NCI-H2081 (cell line): Measurements from ENCODE around the gene TRRAP.
"Not testable (repeated sequence)": the region's sequence is repeated elsewhere in the genome, so short reads cannot be mapped to it uniquely, and the experiment has no call there.

Experiments used
- DNase-seq, 2 experiments: peaks; one replicate each; lab custom pipeline; 2025; lab: John Stamatoyannopoulos, UW

The TRRAP gene

DNA sequence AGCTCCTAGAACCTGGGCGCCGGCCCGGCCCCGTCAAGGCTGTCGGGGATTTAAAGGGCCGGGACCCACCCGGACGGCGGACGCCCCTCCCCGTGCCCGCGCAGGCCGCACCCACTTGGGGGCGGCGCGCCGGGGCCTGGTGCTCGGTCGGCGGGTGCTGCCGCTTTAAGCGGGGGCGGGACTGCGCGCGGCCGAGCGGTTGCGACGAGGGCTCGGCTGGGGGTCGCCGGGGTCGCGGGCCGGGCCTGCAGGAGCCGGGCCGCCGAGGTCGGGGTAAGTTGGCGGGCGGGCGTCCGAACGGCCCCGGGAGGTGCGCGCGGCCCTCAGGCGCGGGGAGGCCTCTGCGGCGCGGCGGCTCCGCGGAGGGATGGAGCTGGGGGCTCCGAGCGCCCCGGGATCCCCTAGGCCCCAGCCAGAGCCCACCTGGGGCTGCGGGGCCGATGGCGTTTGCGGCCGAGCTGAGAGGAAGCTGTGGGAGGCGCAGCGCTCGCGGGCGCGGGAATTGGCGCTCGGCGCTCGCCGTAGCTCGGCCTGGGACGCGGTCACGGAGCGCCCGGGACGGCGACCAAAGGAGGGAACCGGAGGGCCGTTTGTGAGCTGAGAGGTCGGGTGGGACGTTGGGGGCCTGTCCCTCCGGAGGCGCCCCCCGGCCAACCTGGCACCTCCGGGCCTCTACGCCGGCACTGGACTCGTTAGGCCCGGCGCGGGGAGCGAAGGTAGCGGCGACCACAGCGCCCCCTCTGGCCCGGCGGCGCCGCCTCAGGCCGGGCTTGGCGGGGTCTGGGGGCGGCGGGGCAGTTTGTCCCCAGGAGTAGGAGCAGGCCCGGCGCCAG, at the start of gene TRRAP:
Gene TRRAP, plus strand, starts transcription at position 168 of the 833 bp plus-strand sequence. CDS start 2,619 bp downstream, outside the sequence.
- peak; percentile 59 to 79 for DNase-seq

DNA sequence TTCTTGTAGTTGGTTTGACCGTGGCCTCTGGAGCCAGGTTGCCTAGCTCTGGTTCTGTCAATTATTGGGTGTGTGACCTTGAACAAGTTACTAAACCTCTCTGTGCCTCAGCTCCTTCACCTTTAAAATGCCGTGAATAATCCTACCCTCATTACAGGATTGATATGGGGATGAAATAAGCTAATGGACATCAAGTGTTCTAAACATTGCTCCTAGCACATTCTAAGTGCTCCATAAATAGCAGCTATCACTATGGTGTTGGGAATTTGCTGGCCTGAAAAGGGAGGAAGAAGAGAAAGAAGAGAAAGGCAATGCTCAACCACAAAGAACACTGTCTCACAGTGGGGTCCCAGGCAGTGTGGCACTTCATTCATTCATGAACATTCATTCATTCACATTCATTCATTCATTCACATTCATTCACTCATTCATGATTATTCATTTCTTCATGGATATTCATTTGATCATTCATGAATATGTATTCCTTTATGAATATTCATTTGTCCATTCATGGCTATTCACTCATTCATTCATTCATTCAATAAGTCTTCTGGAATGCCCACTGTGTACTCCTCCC, 47.3 kb upstream of the TRRAP start:
- no peak for DNase-seq

DNA sequence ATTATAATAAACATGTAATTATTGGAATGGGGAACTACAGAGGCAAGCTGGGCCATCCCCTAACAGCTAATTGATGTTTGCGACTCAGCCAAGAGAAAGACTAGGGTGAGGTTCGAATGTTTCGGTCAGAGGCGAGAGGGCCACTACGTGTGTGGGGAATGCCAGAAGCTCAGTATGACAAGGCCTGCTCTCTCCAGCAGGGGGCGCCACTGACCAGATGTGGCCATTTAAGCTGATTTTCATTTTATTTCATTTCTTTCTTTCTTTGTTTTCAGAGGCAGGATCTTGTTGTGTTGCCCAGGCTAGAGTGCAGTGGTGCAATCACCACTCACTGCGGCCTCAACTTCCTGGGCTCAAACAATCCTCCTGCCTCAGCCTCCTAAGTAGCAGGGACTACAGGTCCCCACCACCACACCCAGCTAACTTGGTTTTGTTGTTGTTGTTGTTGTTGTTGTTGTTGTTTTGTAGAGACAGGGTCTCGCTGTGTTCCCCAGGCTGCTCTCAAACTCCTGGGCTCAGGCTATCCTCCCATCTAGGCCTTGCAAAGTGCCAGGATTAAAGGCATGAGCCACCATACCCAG, 46.6 kb upstream of the TRRAP start:
- DNase-seq: no peak

DNA sequence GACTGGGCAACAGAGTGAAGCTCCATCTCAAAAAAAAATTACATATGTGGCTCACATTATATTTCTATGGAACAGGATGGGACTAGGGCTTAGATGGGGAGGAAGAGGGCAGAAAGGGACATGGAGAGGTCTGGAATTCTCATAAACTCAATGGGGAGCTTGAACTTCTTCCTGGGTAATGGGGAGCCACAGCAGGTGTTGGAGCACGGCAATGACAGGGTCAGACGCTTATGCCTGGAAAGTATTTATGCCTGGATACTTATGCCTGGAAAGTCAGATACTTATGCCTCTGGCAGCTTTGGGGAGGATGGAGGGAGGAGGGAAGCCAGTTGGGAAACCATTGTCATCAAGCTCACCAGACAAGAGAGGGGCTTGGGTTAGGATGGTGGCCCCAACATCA, 45.3 kb upstream of the TRRAP start:
- DNase-seq: no peak

GRCh38 chr7:98834949-98835348, 43.4 kb upstream of the TRRAP start:
- no peak for DNase-seq

- peak; percentile 55 to 71 for DNase-seq
Measured at GRCh38 chr7:98836811-98837629, 41.3 kb upstream of the TRRAP start.

DNA sequence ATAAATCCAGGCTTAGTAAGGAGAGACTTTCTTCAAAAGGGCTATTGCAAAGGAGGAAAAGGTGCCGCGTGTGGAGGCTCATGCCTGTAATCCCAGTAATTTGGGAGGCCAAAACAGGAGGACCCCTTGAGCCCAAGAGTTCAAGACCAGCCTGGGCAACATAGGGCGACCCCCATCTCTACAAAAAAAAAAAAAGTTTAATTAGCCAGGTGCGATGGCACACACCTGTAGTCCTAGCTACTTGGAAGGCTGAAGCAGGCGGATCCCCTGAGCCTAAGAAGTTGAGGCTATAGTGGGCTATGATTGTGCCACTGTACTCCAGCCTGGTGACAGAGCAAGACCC, 40.7 kb upstream of the TRRAP start:
- DNase-seq: no peak

- DNase-seq: no peak
Measured at GRCh38 chr7:98840096-98840495, 38.2 kb upstream of the TRRAP start.

GRCh38 chr7:98840722-98841121, 37.6 kb upstream of the TRRAP start:
- no peak for DNase-seq

- DNase-seq: peak; percentile 56 to 59
Measured at GRCh38 chr7:98841179-98841997, 36.9 kb upstream of the TRRAP start.

GRCh38 chr7:98842552-98842951, 35.8 kb upstream of the TRRAP start:
- DNase-seq: not testable (repeated sequence)

DNA sequence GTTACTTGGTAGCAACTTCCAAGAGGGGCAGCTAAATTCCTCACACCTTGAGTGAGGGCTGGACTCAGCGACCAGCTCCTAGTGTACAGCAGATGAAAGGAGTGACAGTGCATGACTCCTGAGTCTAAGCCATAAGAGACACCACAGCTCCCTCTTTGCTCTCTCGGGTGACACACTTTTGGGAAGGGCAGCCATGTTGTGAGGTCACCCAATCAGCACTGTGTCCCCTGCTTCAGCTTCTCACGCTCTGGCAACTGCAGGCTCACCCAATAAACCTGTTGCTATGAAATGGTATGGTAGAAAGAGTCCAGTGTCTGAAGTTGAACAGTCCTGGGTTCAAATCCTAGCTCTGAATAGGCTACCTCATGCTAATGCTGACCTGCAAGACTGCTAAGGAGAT, 29.4 kb upstream of the TRRAP start:
- DNase-seq: no peak

GRCh38 chr7:98852826-98853225, 25.5 kb upstream of the TRRAP start:
- DNase-seq: no peak

DNA sequence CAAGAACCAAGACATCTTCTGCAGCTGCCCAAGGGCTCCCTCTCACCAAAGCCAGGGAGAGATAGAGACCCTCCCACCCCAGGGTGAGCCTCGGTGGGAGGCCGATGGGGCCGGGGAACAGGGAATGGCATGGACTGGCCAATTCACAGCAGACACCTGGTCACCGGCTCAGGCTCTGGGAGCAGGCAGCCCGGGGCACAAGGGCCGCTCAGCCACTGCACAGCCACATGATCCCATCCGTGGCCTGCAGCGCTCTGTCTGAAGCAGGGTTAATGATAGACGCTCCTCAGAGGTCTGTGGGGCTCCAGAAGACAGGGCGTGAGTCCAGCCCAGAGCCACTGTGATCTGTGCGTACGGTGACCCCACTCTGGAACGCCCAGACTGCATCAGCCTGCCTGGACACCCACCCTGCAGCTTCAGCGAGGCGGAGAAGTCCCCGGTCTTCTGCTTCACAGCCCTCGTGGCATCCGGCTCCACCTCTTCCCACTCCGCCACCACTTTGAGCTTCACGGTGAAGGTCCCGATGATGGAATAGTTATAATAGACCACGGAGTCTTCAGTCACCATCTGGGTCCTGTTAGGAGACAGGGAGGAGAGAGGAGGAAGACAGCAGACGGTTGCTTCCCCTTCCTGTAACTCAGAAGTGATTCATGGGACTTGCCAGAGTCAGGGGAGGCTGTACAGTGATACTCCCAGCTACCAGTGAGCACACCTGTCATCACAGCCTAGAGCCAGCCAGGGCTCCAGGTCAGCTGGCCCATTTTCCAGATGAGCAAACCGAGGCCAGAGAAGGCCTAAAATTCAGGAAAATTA, 22.5 kb upstream of the TRRAP start:
- DNase-seq: no peak

DNA sequence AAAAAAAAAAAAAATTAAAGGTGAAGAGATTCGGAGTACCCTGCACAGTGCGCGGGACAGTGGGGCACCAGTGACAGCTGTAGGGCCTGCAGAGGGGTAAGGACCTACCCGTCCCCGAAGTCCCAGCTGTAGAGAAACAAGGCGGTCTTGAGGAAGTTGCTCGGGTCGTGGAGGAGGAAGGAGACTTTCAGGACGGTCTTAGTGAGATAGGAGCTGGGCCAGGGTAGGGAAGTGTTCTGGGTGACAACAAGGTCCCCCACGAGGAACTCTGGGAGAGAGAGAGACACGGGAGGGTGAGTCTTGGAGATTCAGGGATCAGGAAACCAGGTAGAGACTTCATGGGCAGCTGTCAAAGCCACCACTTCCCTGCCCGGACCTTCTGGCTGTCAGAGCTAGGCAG, 18.3 kb upstream of the TRRAP start:
- no peak for DNase-seq

GRCh38 chr7:98862203-98862602, 16.1 kb upstream of the TRRAP start:
- DNase-seq: no peak

DNA sequence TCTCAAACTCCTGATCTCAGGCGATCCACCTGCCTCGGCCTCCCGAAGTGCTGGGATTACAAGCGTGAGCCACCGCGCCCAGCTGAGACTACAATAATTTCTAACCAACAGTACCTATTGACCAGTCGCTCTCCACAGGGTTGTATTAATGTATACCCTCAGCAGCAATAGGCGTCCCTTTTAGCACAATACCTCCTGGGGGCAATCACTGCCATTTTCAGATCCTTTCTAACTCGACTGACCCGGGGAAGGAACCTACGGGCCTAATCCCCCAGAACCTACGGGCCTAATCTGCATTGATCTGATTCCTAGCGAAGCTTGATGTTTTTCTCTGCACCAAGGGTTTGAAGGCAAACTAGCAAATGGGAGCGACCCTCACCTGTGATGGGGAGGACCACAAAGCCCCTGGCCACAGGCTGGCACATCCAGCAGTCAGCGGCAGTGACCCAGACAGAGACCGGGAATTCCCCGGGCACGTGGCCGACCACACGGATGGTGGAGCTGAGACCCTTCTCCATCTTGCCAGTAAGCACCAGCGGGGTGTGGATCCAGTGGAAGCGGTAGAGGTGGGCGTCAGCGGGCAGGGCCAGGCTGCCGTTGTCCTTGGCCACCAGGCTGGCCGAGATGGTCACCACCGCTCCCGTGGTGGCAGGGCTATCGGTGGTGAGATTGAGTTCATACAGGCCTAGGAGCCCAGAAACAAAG, 15.5 kb upstream of the TRRAP start:
- DNase-seq: no peak

- no peak for DNase-seq
Measured at GRCh38 chr7:98863601-98864000, 14.7 kb upstream of the TRRAP start.

- DNase-seq: no peak
Measured at GRCh38 chr7:98864731-98865453, 13.4 kb upstream of the TRRAP start.
